DMS153 treated with DMSO at 0.1 percent for 48 hours (cell line): ENCODE measurements around the gene RABEP1.

ENCODE experiments used
- DNase-seq: peaks from one replicate; lab custom pipeline; 2025; ENCODE audit not compliant: unreplicated experiment; lab: John Stamatoyannopoulos, UW

RABEP1 gene

GRCh38 chr17:5264893-5265292 lies 17.2 kb upstream of the RABEP1 start:
- DNase-seq = no peak

GRCh38 chr17:5269241-5269960 lies 12.7 kb upstream of the RABEP1 start:
- DNase-seq = no peak

GRCh38 chr17:5272322-5272721 lies 9.8 kb upstream of the RABEP1 start:
- no peak for DNase-seq

GRCh38 chr17:5282642-5283217 lies 646 bp downstream of the RABEP1 start:
- DNase-seq = no peak

- DNase-seq = no peak
Measured at GRCh38 chr17:5283571-5284315, 1.7 kb downstream of the RABEP1 start.

GRCh38 chr17:5284681-5285080 lies 2.6 kb downstream of the RABEP1 start:
- DNase-seq = no peak

GRCh38 chr17:5286846-5287245 lies 4.8 kb downstream of the RABEP1 start:
- no peak for DNase-seq

- no peak for DNase-seq
Measured at GRCh38 chr17:5291683-5292350, 9.7 kb downstream of the RABEP1 start.

GRCh38 chr17:5297245-5297644 lies 15.2 kb downstream of the RABEP1 start:
- no peak for DNase-seq

- DNase-seq = no peak
Measured at GRCh38 chr17:5299383-5299782, 17.3 kb downstream of the RABEP1 start.

GRCh38 chr17:5304636-5305035 lies 22.6 kb downstream of the RABEP1 start:
- DNase-seq = no peak

- DNase-seq = no peak
Measured at GRCh38 chr17:5309851-5310250, 27.8 kb downstream of the RABEP1 start.

- no peak for DNase-seq
Measured at GRCh38 chr17:5325851-5326250, 43.8 kb downstream of the RABEP1 start.

GRCh38 chr17:5329784-5330557 lies 47.9 kb downstream of the RABEP1 start:
- DNase-seq = no peak

- DNase-seq = no peak
Measured at GRCh38 chr17:5330981-5331380, 48.9 kb downstream of the RABEP1 start.

GRCh38 chr17:5331506-5331905 lies 49.4 kb downstream of the RABEP1 start:
- no peak for DNase-seq

GRCh38 chr17:5344914-5345313 lies 62.8 kb downstream of the RABEP1 start:
- no peak for DNase-seq

- no peak for DNase-seq
Measured at GRCh38 chr17:5352681-5353289, 70.7 kb downstream of the RABEP1 start.

- DNase-seq = no peak
Measured at GRCh38 chr17:5354310-5354709, 72.2 kb downstream of the RABEP1 start.

GRCh38 chr17:5354886-5355415 lies 72.9 kb downstream of the RABEP1 start:
- DNase-seq = no peak
